Measurements from ENCODE around the gene KRTAP5-1.

KRTAP5-1 gene

DNA sequence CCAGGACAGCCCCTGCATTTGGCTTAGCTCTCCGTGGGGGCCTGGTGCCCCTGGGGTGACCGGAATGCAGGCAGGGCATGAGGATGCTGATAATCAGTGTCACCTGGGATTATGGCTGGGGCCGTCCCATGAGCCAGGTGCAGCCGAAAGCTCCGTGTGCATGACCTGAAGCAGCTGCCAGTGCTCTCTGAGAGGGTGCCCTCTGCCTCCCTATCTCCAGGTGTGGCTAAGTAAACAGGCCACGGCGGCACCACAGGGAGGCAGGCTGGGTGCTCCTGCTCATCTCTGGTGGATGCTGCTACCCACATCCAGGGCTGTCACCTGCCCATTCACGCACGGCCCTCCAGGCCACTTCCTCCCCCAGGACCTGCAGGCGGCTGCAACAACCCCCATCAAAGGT lies 42.8 kb downstream of the KRTAP5-1 start:
- DNase-seq (ENCODE audit: low spot score) = no peak

DNA sequence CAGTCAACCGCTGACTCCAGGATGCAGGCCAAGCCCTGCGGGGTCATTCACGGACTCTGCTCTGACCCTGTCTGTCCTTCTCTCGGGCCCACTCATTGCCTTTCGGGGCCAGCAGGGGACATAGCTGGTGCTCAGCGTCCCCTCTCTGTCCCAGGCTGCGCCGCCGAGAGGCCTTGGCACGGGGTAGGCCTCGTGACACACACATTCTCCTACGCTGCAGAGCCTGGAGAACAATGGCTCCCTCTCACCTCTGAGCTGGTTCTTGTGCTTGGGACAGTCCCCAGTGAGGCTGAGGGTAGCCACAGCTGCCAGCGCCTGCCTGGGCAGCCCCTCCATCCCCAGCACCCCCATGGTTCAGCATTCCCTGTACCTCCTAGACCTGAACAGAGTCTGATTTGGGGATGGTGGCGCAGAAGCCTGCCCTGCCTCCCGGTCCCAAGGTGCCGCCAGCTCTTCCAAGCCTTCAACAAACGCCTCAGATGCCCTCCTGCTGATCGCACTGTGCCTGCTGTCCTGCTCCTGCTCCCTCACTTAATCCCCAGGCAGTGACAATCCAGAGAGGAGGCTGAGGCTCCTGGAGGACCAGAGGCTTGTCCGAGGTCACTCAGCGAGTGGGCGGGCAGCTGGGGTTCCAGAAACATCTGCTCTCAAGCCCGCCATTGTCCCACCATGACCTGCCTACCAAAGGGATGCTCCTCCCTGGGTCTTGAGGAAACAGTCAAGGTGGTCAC lies 43.4 kb downstream of the KRTAP5-1 start:
- DNase-seq (ENCODE audit: low spot score) = no peak

DNA sequence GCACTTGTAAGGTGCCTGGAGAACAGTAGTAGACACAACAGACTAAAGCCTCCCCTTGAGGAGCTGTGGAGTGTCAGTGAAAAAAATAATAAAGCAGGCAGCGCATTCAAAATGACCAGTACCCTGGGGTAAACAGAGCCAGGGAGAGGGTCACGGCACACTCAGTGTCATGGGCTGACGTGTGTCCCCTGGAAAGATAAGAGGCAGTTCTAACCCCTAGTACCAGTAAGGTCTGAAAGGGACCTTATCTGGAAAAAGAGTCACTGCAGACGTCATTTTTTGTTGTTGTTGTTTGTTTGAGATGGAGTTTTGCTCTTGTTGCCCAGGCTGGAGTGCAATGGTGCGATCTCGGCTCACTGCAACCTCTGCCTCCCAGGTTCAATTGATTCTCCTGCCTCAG lies 45.0 kb downstream of the KRTAP5-1 start:
- no peak for DNase-seq (ENCODE audit: low spot score)

DNA sequence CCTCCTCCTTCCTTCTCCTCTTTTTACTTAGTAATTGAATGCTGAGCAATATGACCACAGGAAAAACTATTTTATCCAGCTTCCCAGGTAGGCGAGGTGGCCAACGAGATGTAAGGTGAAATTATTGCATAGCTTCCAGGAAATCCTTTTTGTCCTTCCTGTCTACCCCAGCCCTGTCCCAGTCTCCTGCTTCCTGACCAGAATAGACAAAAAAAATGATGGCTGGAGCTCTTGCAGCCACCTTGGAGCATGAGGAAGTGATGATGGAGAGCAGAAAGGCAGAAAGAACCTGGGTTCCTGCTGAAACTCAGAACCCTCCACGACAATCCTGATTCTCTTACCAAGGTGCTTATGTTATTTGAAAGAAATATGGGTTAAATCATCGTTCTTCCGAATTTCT lies 46.9 kb downstream of the KRTAP5-1 start:
- no peak for DNase-seq (ENCODE audit: low spot score)

DNA sequence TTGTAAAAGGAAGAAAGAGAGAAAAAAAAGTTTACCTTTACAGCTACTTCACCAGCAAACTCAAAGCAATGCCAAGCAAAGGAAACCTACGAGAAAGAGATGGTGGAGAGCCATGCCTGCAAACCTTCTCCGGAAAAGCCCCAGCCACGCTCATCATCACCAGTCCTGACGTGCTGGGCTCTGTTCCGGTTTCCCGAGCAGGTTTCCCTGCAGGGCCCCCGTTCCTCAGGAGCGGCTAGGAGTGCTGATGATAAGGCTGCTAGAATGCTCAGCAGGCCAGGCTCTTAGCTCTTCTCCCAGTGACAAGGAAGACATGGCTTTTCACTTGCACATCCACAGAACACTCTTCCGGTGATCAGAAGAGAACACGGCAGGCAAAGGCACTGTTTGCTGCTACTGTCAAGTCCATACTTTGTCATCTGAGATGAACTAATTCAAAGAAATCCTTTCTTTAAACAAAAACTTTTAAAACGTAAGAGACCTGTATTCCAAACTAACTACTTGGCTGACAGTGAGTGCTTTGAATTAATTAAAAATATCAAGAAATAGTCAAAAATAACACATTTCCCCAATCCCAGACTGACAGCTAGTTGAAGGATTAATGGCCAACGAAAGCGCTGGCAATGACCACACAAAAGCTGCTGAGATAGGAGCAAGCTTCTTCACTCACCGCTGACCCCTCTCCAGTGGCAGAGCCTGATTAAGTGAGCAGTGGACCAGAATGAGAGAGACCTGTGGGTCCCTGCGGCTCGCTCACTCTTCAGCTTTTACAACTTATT lies 48.8 kb downstream of the KRTAP5-1 start:
- no peak for DNase-seq (ENCODE audit: low spot score)

DNA sequence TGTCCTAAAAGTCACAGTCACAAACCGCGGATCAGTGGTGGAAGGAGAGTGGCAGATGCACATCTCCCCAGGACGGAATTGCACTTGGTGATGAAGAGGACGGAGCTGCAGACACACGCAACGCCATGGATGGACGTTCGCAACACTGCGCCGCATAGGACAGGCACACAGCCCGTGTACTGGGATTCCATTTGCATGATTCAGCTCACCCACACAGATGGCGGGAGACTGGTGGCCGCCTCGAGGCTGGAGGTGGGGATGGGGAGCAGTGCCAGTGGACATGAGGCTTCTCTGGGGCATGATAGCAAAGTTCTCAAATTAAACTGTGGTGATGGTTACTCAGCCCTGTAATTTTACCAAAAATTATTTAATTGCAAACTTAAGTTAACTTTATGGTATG lies 50.4 kb downstream of the KRTAP5-1 start:
- DNase-seq (ENCODE audit: low spot score) = no peak
